Small intestine (tissue), 16 donors: ENCODE results near the gene ZRANB2. TPM values are rescaled to one million over a fixed set of nuclear protein-coding genes. Genes with fewer than 3 reads are reported as not detected.

Experiments
- DNase-seq, 2 donors: peaks; one replicate each; pipeline versions ENCODE4 v3.0.0 to v3.0.0-alpha.2; 2013
- FAIRE-seq: peaks from 2 replicates; lab custom pipeline; 2012; peaks lifted over from hg19 to GRCh38; lab: Jason Lieb, UNC
- H3K27ac ChIP-seq, 3 donors: one replicate each; pipeline ENCODE4 v1.5.1; 2013; ENCODE audit warnings: low read length in 2 of 3, mild to moderate bottlenecking in 2 of 3, control low read depth in 1 of 3, inconsistent platforms in 1 of 3, low read depth in 1 of 3, moderate library complexity in 1 of 3
- H3K27me3 ChIP-seq, 3 donors: one replicate each; pipeline ENCODE4 v1.6.1; 2013; ENCODE audit warnings: low read length in 3 of 3, inconsistent platforms in 1 of 3; ENCODE audit not compliant: control insufficient read depth in 3 of 3, insufficient read depth in 3 of 3
- H3K36me3 ChIP-seq, 3 donors: one replicate each; pipeline ENCODE4 v1.6.1; 2013; ENCODE audit warnings: low read length in 3 of 3, inconsistent platforms in 1 of 3, low read depth in 1 of 3, mild to moderate bottlenecking in 1 of 3, moderate library complexity in 1 of 3; ENCODE audit not compliant: control insufficient read depth in 3 of 3, insufficient read depth in 2 of 3
- H3K4me1 ChIP-seq, 3 donors: one replicate each; pipeline ENCODE4 v1.6.1; 2013; ENCODE audit warnings: low read length in 2 of 3, inconsistent platforms in 1 of 3, low read depth in 1 of 3, mild to moderate bottlenecking in 1 of 3, moderate library complexity in 1 of 3; ENCODE audit not compliant: control insufficient read depth in 3 of 3, insufficient read depth in 2 of 3
- H3K4me3 ChIP-seq, 3 donors: one replicate each; pipeline ENCODE4 v1.5.1; 2013; ENCODE audit warnings: low read length in 3 of 3, control low read depth in 1 of 3, inconsistent platforms in 1 of 3, low read depth in 1 of 3, mild to moderate bottlenecking in 1 of 3, moderate library complexity in 1 of 3
- H3K9me3 ChIP-seq, 2 donors: one replicate each; pipeline ENCODE4 v1.6.1; 2013; ENCODE audit warnings: low read depth in 1 of 2, low read length in 1 of 2; ENCODE audit not compliant: control insufficient read depth in 2 of 2, insufficient read depth in 1 of 2
- WGBS, 3 donors: extraction: QIAGEN DNeasy Blood & Tissue Kit; methylation state at CpG; one replicate each; pipeline ENCODE4 v1.1.7; 2013; 5-methylcytosine and 5-hydroxymethylcytosine counted together
- long read RNA-seq, 10 donors: transcript quantifications; one replicate each; lab custom pipeline, GENCODE V29; 2026
- polyA plus RNA-seq, 4 donors: library from polyadenylated mRNA; stranded (reverse) in 3 of 4; unstranded in 1 of 4; fragments of 200-250 nt in 3 of 4; fragments of 120-200 nt in 1 of 4; gene quantifications; one replicate each; pipeline versions ENCODE4 v1.2.1 to v1.2.3, GENCODE V29; 2013
- donor health status: healthy with polysubstance abuse.
- donor health status: control.
- donor health status: control.
- donor health status: Bipolar disorder and iron deficiency.
- donor health status: healthy.

Gene ZRANB2
- polyA plus RNA-seq: 100 to 1,000 TPM in 1 of 4 donors, 10 to 100 TPM in 3; 20.4 to 114 (median 29.6) TPM
- long read RNA-seq, donor 1: 0 reads
- long read RNA-seq, donor 2, partial matches to known transcripts: 14 of 20 reads
- long read RNA-seq, donor 2, other reads (novel, unspliced or antisense): 0 of 20 reads
- long read RNA-seq, donor 3, transcript ZRANB2-204 (2 exons, 3,677 nt): major isoform, 8 of 80 reads
- long read RNA-seq, donor 3, partial matches to known transcripts: 64 of 80 reads
- long read RNA-seq, donor 3, other reads (novel, unspliced or antisense): 0 of 80 reads
- long read RNA-seq, donor 4: 0 reads
- long read RNA-seq, donor 5, partial matches to known transcripts: 27 of 33 reads
- long read RNA-seq, donor 5, other reads (novel, unspliced or antisense): 0 of 33 reads
- long read RNA-seq, donor 6, transcript ZRANB2-204 (2 exons, 3,677 nt): major isoform, 7 of 42 reads
- long read RNA-seq, donor 6, partial matches to known transcripts: 30 of 42 reads
- long read RNA-seq, donor 6, other reads (novel, unspliced or antisense): 0 of 42 reads
- long read RNA-seq, donor 7: 0 reads
- long read RNA-seq, donor 8, partial matches to known transcripts: 5 of 9 reads
- long read RNA-seq, donor 8, other reads (novel, unspliced or antisense): 0 of 9 reads
- long read RNA-seq, donor 9, partial matches to known transcripts: 9 of 16 reads
- long read RNA-seq, donor 9, other reads (novel, unspliced or antisense): 0 of 16 reads
- long read RNA-seq, donor 10, transcript ZRANB2-204 (2 exons, 3,677 nt): major isoform, 17 of 146 reads
- long read RNA-seq, donor 10, transcript ZRANB2-202 (10 exons, 3,078 nt): minor isoform, 8 of 146 reads
- long read RNA-seq, donor 10, transcript ZRANB2-201 (11 exons, 2,821 nt): minor isoform, 8 of 146 reads
- long read RNA-seq, donor 10, partial matches to known transcripts: 113 of 146 reads
- long read RNA-seq, donor 10, other reads (novel, unspliced or antisense): 0 of 146 reads

GRCh38 chr1:71080739-71081696 is at the start of gene ZRANB2:
Gene ZRANB2 (minus strand): TSS chr1:71081035. CDS start chr1:71080995, 40 bp downstream.
- H3K27ac ChIP-seq: peak within 1 kb of the TSS; percentile 71 to 95 (median 89)

GRCh38 chr1:71128060-71128459 is 47.2 kb upstream of the ZRANB2 start:
- Histone ChIP-seq H3K4me3 (no peak overlapping the region), H3K9me3 (peaks cover 0 to 20% of the 10 kb centered on the region in 2 donors), H3K36me3 (no peaks in the 10 kb centered on the region), H3K4me1 (no peaks in the 10 kb centered on the region), H3K27me3 (no peaks in the 10 kb centered on the region), H3K27ac (no peak overlapping the region)
- WGBS, 3 donors: 67 to 80% (median 73%) methylated on average over 2 of the region's 2 CpGs
- DNase-seq: no peak
- FAIRE-seq: no peak

More at GRCh38 chr1:71080739-71081696, at the start of gene ZRANB2:
- no peaks in the 10 kb centered on the region for H3K9me3 ChIP-seq
- H3K4me3 ChIP-seq: peak within 1 kb of the TSS; percentile 73 to 95 (median 84)
- peaks cover 0 to 5% (median 0%) of the 10 kb centered on the region in 3 donors for H3K4me1 ChIP-seq
- DNase-seq (peak; percentile 97 to 98), FAIRE-seq (peak; percentile 84)
- peaks cover 2 to 7% (median 4%) of the 10 kb centered on the region in 3 donors for H3K36me3 ChIP-seq
- no peaks in the 10 kb centered on the region for H3K27me3 ChIP-seq
- 0 to 1% (median 0%) methylated on average over 33 of the region's 33 CpGs for WGBS, 3 donors

- Histone ChIP-seq H3K27ac (no peak overlapping the region), H3K27me3 (no peaks in the 10 kb centered on the region), H3K4me1 (no peaks in the 10 kb centered on the region), H3K9me3 (no peaks in the 10 kb centered on the region), H3K4me3 (no peak overlapping the region), H3K36me3 (no peaks in the 10 kb centered on the region)
- DNase-seq (no peak), FAIRE-seq (no peak)
- 63 to 74% (median 64%) methylated on average over 2 of the region's 2 CpGs for WGBS, 3 donors
Measured at GRCh38 chr1:71118086-71118485, 37.3 kb upstream of the ZRANB2 start.

- H3K4me3 ChIP-seq: no peak overlapping the region
- no peak for DNase-seq
- no peaks in the 10 kb centered on the region for H3K27me3 ChIP-seq
- no peaks in the 10 kb centered on the region for H3K4me1 ChIP-seq
- FAIRE-seq: no peak
- H3K27ac ChIP-seq: no peak overlapping the region
- no peaks in the 10 kb centered on the region for H3K36me3 ChIP-seq
- no peaks in the 10 kb centered on the region for H3K9me3 ChIP-seq
- 55 to 64% (median 58%) methylated on average over 2 of the region's 2 CpGs for WGBS, 3 donors
Measured at GRCh38 chr1:71116729-71117128, 35.9 kb upstream of the ZRANB2 start.

GRCh38 chr1:71106658-71107322 is 26.0 kb upstream of the ZRANB2 start:
- no peaks in the 10 kb centered on the region for H3K27me3 ChIP-seq
- H3K27ac ChIP-seq: no peak overlapping the region
- DNase-seq (no peak), FAIRE-seq (no peak)
- no peak overlapping the region for H3K4me3 ChIP-seq
- no peaks in the 10 kb centered on the region for H3K36me3 ChIP-seq
- no peaks in the 10 kb centered on the region for H3K4me1 ChIP-seq
- WGBS, 3 donors: 83 to 89% (median 84%) methylated on average over 8 of the region's 8 CpGs
- no peaks in the 10 kb centered on the region for H3K9me3 ChIP-seq

GRCh38 chr1:71104417-71104816 is 23.6 kb upstream of the ZRANB2 start:
- H3K36me3 ChIP-seq: no peaks in the 10 kb centered on the region
- WGBS, 3 donors: 93 to 96% (median 95%) methylated on average over 4 of the region's 4 CpGs
- no peaks in the 10 kb centered on the region for H3K9me3 ChIP-seq
- H3K27me3 ChIP-seq: no peaks in the 10 kb centered on the region
- no peaks in the 10 kb centered on the region for H3K4me1 ChIP-seq
- no peak overlapping the region for H3K27ac ChIP-seq
- DNase-seq (no peak), FAIRE-seq (no peak)
- no peak overlapping the region for H3K4me3 ChIP-seq

- H3K4me3 ChIP-seq: no peak overlapping the region
- WGBS, 3 donors: 75 to 97% (median 95%) methylated on average over 1 of the region's 1 CpG
- no peak overlapping the region for H3K27ac ChIP-seq
- H3K36me3 ChIP-seq: no peaks in the 10 kb centered on the region
- DNase-seq: no peak
- H3K27me3 ChIP-seq: no peaks in the 10 kb centered on the region
- no peak for FAIRE-seq
- H3K9me3 ChIP-seq: no peaks in the 10 kb centered on the region
- no peaks in the 10 kb centered on the region for H3K4me1 ChIP-seq
Measured at GRCh38 chr1:71101839-71102376, 21.1 kb upstream of the ZRANB2 start.
